ENCODE results near the gene PFDN6.

Gene PFDN6

DNA sequence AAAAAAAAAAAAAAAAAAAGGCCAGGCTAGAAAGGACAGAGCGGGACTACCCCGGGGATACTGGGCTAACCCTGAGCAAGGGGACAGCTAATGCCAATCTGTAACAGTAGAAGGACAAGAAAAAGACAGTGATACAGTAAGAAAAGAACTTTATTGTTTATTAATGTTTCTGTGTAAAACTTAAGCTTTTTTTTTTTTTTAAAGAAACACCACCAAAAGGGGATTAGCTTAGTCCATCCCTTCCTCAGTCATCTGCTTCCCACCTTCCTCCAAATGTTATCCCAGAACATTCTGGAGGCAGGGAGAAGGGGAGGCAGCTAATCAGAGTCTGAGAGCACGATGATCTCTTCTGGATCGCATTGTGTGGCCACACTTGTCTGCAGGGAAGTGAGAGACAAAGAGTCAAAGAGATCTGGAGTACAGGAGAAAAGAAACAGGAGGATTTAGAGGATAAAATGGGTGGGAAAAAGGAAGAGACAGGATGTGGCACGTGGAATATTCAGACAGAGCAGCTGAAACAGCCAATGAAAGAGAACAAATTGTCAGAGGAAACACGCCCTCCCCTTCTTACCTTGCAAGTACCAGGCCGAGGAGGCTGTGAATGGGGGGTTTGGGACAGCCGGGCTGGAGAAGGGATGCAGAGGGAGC lies 29.1 kb downstream of the PFDN6 start:
- no peak for DNase-seq

DNA sequence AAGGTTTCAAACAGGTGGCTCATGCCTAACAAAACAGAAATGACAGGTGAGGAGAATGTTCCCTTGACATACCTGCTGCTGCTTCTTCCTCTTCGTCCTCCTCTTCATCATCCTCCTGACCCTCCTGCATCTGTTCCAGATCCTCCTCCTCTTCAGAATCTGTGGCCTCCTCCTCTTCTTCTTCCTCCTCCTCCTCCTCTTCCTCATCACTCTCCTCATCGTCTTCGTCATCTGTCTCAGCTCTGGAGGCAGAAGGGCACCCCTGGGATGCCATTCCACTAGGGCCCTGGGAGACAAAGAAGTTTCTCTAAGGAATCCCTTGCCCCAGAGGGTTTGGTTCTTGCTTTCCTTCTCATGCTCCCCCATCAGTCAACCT lies 30.5 kb downstream of the PFDN6 start:
- no peak for DNase-seq

DNA sequence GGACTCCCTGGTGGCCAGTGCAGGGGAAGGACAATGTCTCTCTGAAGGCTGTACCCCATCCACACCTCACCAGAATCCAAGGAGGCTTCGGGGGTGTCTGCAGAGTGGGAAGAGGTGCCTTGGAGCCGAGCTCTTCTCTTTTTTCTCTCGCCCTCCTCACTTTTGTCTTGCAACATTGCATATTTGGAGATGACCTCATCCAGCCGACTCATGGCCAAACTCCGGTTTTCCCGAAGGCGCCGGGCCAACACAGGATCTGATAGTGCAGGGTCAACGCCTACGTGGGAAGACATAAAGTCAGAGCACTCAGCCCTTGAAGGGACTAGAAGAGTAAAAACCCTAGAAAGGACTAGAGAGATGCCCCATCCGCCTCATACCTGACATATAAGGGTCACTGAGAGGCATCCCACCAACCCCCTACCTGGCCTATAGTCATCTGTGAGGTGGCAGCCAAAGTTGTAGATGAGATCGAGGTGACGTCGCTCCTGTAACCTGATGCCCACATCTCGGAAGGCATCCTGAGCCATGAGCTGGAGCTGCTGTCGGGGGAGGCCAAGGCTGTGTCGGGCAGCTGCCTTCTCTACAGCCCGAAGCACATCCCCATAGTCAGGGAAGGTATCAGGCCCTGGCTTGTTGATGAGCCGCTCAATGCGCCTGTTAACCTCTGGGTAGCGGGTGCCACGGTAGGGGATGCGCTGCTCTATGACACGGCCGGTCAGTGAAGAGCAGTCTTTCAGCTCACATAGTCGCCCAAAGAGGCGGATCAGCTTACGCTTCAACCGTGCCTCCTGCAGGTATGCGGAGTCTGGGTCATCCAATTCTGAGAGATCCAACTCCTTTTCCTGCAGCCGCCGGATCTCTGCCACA lies 31.1 kb downstream of the PFDN6 start:
- no peak for DNase-seq

DNA sequence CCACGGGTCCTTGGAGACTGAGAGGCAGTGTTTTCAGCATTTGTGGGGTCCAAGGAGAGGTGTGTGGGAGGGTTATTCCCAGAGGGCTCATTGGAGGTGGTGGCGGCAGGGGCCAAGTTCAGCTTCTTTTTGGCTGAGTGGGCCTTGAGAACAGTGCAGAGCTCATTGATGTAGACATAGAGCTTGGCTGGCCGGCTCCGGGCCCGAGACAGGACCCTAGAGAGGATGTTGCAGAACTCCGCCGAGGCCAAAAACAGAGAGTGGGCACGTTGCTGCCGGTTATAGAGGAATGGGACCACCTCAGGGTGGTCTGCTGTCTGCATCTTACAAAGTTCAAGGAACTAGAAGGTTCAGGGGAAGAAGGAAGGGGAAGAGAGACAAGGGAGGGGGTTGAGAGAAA lies 31.8 kb downstream of the PFDN6 start:
- no peak for DNase-seq

DNA sequence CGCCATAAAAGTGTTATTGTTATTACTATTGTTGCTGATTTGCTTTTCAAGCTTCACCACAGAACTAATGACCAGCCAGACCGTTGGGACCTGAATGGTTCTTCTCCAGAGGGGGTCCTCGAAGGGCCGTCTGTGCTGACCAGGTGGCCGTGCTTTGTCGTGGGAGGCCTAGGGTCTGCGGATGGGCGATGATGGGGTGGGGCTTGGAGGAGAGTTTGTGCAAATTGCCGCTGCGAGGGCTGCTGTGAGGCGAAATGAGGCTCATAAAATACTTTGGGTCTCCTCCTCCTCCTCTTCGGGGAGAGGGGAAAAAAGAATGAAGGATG lies 34.2 kb downstream of the PFDN6 start:
- no peak for DNase-seq

DNA sequence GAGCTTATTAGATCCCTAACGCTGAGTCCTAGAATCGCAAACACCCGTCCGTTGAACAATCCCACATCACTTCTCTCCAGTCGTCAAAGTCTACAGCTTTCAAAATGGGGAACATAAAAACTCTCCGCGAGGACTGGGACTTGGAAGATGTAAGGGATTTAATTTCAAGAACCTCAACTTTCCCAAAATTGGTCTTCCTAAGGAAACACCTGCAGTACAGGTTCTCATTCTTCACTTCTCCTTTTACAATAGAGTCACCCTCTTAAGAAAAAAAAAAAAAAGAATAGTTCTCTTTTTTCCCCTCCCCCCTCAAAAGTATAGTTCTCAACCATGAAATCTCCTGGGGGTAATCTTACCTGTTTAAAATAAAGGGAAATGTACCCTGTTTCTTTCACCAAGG lies 34.7 kb downstream of the PFDN6 start:
- no peak for DNase-seq

DNA sequence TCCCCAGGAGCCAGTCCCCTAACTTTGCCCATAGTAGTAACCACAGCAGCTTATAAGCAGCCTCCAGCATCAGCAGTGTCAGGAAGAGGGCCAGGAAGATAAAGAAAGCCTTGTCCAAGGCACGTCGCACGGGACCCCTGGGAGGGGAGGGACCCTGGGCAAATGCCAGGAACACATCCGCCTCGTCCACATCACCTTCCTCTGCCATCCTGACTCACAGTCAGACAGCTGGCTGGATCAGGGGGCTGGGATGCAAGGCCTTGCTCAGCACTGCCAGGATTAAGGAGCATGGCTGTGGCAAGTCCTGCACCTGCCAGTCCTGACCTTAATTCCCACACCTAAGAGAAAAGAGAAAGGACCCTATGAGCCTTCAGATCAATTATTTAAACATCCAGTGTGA lies 39.7 kb downstream of the PFDN6 start:
- DNase-seq = no peak

DNA sequence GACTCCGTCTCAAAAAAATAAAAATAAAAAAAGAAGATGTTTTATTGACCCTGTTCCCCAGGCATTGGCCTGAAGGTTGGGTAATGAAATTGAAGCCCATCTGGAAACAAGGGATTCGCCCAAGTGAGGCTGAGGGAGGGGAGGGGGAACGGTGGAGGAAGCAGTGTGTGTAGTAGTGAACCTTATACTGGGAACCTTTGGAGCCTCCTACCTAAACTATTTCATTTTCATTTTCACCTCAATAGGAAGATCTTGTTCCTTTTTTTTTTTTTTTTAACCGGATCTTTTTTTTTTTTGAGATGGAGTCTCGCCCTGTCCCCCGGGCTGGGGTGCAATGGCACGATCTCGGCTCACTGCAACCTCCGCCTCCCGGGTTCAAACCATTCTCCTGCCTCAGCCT lies 41.3 kb downstream of the PFDN6 start:
- DNase-seq = no peak

DNA sequence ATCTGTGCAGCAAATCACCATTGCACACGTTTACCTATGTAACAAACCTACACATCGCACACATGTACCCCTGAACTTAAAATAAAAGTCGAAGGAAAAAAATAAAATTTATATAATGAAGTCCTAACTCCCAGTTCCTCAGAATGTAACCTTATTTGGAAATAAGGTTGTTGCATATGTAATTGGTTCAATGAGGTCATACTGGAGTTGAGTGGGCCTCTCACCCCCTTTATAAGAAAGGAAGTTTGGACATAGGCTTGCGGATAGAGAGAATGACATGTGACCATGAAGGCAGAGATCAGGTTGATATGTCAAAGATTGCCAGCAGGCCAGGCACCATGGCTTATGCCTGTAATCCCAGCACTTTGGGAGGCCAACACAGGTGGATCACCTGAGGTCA lies 44.3 kb downstream of the PFDN6 start:
- no peak for DNase-seq

DNA sequence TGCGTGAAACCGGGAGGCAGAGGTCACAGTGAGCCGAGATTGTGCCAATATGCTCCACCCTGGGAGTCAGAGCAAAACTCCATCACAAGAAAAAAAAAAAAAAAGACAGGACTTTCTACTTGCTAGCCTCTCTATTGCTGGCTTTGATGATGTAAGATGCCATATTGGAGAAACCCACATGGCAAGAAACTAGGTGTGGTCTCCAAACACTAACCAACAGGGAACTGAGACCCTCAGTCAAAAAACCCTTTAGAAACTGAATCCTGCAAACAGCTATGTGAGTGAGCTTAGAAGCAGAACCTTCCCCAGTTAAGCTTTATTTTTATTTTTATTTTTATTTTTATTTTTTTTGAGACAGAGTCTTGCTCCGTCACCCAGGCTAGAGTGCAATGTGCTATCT lies 46.5 kb downstream of the PFDN6 start:
- DNase-seq = no peak

DNA sequence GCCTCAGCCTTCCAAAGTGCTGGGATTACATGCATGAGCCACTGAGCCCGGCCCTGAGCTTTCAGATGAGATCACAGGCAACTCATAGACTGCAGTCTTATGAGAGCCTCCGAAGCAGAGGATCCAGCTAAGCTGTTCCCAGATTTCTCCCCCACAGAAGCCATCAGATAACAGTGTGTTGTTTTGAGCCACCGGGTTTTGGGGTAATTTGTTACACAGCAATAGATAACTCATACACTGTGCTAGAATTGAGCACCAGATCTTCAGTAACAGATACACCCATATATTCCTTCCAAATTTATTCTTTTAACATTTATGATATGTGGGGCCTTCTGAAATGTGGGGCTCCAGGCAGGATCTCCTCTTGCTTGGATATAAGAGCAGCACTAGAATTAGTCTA lies 47.1 kb downstream of the PFDN6 start:
- DNase-seq = no peak

DNA sequence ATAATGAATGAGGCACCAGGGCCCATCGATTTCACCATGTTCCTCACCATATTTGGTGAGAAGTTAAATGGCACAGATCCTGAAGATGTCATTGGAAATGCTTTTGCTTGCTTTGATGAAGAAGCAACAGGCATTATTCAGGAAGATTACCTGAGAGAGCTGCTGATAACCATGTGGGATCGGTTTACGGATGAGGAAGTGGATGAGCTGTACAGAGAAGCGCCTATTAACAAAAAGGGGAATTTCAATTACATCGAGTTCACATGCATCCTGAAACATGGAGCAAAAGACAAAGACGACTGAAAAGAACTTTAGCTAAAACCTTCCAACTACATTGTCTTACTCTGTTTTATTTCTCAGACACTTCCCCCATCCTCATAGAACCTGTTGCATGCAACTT lies 49.8 kb downstream of the PFDN6 start:
- DNase-seq = no peak

Measured in CD4-positive, alpha-beta T cell treated with Interleukin-17A for 1 hour (primary cell).